Glutamatergic neuron (in vitro differentiated cells): ENCODE measurements around the gene ADCY2. TPM values are rescaled to one million over a fixed set of nuclear protein-coding genes. Genes with fewer than 3 reads are reported as not detected.

ENCODE experiments used
- DNase-seq: peaks from one replicate; pipeline ENCODE4 v3.0.0; 2022
- H3K27ac Mint-ChIP-seq: one replicate; pipeline ENCODE4 v1.8.0; 2020; ENCODE audit warnings: mild to moderate bottlenecking, mixed read lengths, inconsistent platforms; ENCODE audit not compliant: unreplicated experiment
- H3K27me3 Mint-ChIP-seq: one replicate; pipeline ENCODE4 v1.8.0; 2020; ENCODE audit warnings: mild to moderate bottlenecking, moderate library complexity, mixed read lengths, inconsistent platforms; ENCODE audit not compliant: unreplicated experiment
- H3K36me3 Mint-ChIP-seq: one replicate; pipeline ENCODE4 v1.8.0; 2020; ENCODE audit warnings: mild to moderate bottlenecking, mixed read lengths, inconsistent platforms; ENCODE audit not compliant: unreplicated experiment
- H3K4me1 Mint-ChIP-seq: one replicate; pipeline ENCODE4 v1.8.0; 2020; ENCODE audit warnings: mild to moderate bottlenecking, low read depth, mixed read lengths, inconsistent platforms; ENCODE audit not compliant: unreplicated experiment
- H3K4me3 Mint-ChIP-seq: one replicate; pipeline ENCODE4 v1.8.0; 2020; ENCODE audit warnings: mild to moderate bottlenecking, mixed read lengths, inconsistent platforms; ENCODE audit not compliant: unreplicated experiment
- H3K9me3 Mint-ChIP-seq: one replicate; pipeline ENCODE4 v1.8.0; 2020; ENCODE audit warnings: mild to moderate bottlenecking, moderate library complexity, mixed read lengths, inconsistent platforms; ENCODE audit not compliant: unreplicated experiment
- CTCF ChIP-seq: fragments of 200-600 bp; sonication (generic); IDR thresholded peaks from one replicate; pipeline ENCODE4 v1.5.0; 2021; ENCODE audit not compliant: partially characterized antibody, unreplicated experiment
- total RNA-seq: library from RNA; stranded (reverse); fragmentation: NEBNext Ultra II Directional; extraction: Animal tissue kit (Norgen Biotek cat#: 25700); gene quantifications from one replicate; pipeline ENCODE4 v1.2.1, GENCODE V29; 2021; ENCODE audit not compliant: unreplicated experiment

The ADCY2 gene
- total RNA-seq, 1 donor from 2014 or later = 3.8 TPM

DNA sequence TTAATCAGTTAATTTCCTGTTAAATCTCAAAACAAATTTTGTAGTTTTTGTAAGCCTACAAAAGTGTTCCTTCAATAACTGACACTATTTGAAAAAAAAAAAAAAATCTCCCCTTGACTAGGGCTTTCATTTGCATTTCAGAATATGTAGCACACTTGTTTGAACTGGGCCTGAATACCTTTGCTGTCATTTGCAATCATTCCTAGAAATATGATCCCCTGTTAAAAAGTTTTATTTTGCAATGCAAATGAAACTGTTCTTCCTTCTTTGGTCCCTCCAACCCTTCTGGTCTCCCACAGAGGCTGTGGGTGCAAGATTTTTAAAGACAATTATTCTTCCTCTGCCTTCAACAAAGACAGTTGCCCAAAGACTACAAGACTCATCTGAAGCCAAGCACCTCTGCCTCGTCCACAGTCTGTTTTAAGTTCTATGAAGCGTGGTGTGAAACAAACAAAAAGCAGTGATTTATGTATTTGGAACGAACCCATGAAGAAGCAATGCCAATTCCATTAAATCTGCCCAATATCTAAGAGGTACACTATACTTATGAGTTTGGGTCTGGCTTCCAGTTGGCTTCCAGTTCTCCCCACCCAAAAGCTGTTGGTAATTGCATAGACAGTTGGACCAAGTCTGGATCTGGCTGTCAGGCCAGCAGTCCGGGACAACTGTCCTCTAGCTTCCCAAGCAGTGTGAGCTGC, 388.9 kb downstream of the ADCY2 start:
- DNase-seq = no peak
- Mint-ChIP-seq H3K9me3 (peaks cover 3% of the 10 kb centered on the region), H3K4me3 (no peak overlapping the region), H3K36me3 (no peaks in the 10 kb centered on the region), H3K27ac (no peak overlapping the region), H3K27me3 (peaks cover 3% of the 10 kb centered on the region), H3K4me1 (peaks cover under 1% of the 10 kb centered on the region)
- TF ChIP-seq CTCF = no peak

DNA sequence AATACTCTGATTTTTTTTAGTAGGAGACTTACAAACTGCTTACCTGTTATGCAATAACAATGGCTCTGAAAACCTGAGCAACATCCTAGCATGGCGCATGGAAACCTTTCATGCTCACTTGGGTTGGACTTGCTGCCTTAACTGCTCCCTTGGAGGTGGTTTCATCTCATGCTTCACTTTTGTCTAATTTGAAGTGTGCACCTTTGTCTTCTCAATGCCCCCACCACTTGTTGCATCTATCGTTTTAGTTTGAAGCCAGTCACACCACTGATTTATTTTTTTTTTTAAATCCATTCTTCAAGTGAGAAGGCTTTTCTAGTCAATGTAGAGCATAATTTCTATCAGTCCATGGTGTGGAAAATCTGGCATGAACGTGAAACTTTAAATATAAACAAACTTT, 391.8 kb downstream of the ADCY2 start:
- Mint-ChIP-seq H3K4me3 (no peak overlapping the region), H3K27me3 (peaks cover 2% of the 10 kb centered on the region), H3K27ac (no peak overlapping the region), H3K36me3 (no peaks in the 10 kb centered on the region), H3K9me3 (peaks cover 3% of the 10 kb centered on the region), H3K4me1 (no peaks in the 10 kb centered on the region)
- no peak for DNase-seq
- TF ChIP-seq CTCF = no peak

DNA sequence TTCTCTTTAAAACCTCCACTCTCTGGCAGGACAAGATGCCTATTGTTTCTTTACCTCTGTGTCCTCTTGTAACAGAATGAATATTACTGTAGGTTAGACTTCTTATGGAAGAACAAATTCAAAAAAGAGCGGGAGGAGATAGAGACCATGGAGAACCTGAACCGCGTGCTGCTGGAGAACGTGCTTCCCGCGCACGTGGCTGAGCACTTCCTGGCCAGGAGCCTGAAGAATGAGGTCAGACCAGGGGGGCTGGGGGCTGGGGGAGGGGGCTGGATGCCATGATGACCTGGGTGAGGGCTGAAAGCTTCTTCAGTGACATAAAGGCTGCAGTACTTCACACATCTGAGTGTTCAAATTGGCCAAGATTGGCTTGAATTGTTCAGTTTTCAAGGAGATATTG, 393.6 kb downstream of the ADCY2 start:
- DNase-seq = no peak
- Mint-ChIP-seq H3K36me3 (no peaks in the 10 kb centered on the region), H3K4me3 (no peak overlapping the region), H3K4me1 (no peaks in the 10 kb centered on the region), H3K27me3 (peaks cover 2% of the 10 kb centered on the region), H3K9me3 (peaks cover 3% of the 10 kb centered on the region), H3K27ac (no peak overlapping the region)
- TF ChIP-seq CTCF = no peak

DNA sequence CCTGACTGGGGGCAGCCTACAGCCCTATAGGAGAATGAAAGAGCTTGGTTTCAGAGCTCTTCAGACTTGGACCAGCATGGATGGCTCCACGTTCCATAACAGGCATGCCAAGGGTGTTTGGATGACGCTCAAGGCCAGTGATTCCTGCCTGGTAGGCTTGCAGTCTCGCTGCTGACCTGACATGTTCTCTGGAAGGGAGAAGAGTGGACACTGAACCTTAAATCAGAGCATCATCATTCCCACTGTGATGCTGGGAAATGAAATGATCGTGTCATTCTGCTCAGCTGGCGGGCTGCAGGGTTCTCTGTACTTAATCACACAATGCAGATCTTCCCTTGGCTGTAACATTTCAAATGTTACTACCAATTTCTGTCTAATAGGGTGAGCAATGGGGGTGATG, 398.0 kb downstream of the ADCY2 start:
- no peaks in the 10 kb centered on the region for H3K36me3 Mint-ChIP-seq
- H3K27ac Mint-ChIP-seq = no peak overlapping the region
- H3K27me3 Mint-ChIP-seq = peaks cover 4% of the 10 kb centered on the region
- no peak for DNase-seq
- peaks cover 5% of the 10 kb centered on the region for H3K9me3 Mint-ChIP-seq
- H3K4me1 Mint-ChIP-seq = no peaks in the 10 kb centered on the region
- no peak for TF ChIP-seq CTCF
- no peak overlapping the region for H3K4me3 Mint-ChIP-seq

GRCh38 chr5:7794311-7794710, 398.4 kb downstream of the ADCY2 start:
- no peak for DNase-seq
- H3K27ac Mint-ChIP-seq = no peak overlapping the region
- H3K9me3 Mint-ChIP-seq = peaks cover 5% of the 10 kb centered on the region
- H3K4me1 Mint-ChIP-seq = no peaks in the 10 kb centered on the region
- peaks cover 4% of the 10 kb centered on the region for H3K27me3 Mint-ChIP-seq
- no peak overlapping the region for H3K4me3 Mint-ChIP-seq
- TF ChIP-seq CTCF = no peak
- H3K36me3 Mint-ChIP-seq = no peaks in the 10 kb centered on the region
